Naive thymus-derived CD4-positive, alpha-beta T cell (primary cell): ENCODE results near the gene NDUFS8. TPM values are rescaled to one million over a fixed set of nuclear protein-coding genes. Genes with fewer than 3 reads are reported as not detected.
"Not testable (repeated sequence)": the region's sequence is repeated elsewhere in the genome, so short reads cannot be mapped to it uniquely, and the experiment has no call there.

Experiments used
- ATAC-seq: fragments of 150-1000 bp; cut with Tn5 transposase; 2 replicates; pipeline ENCODE4 v1.10.0; 2021; ENCODE audit warnings: mild to moderate bottlenecking, moderate library complexity
- CTCF ChIA-PET: fragments of 350-600 bp; sonication (Branson Sonifier 250); formaldehyde crosslinking; loops from one replicate; lab custom pipeline; 2021; ENCODE audit warnings: antibody characterized with exemption; lab: Charles Lee
- POLR2A ChIA-PET: fragments of 350-600 bp; sonication (Branson Sonifier 250); formaldehyde crosslinking; loops from one replicate; lab custom pipeline; 2021; ENCODE audit warnings: antibody characterized with exemption, inconsistent platforms; lab: Charles Lee
- DNase-seq, 9 donors: peaks; one replicate each; pipeline versions ENCODE4 v3.0.0 to v3.0.0-alpha.2; 2020 to 2022; ENCODE audit warnings: mixed read lengths in 1 of 9
- H3K27ac ChIP-seq: one replicate; pipeline ENCODE4 v1.7.0; 2013; ENCODE audit warnings: mild to moderate bottlenecking, low read depth, low read length, moderate library complexity
- H3K27me3 ChIP-seq, 2 donors: one replicate each; pipeline ENCODE4 v1.7.0; 2013; ENCODE audit warnings: low read length in 2 of 2, mild to moderate bottlenecking in 2 of 2, moderate library complexity in 2 of 2; ENCODE audit not compliant: control insufficient read depth in 2 of 2, insufficient read depth in 2 of 2
- H3K36me3 ChIP-seq, 3 experiments: 1 replicate in 2 of 3; 2 replicates in 1 of 3; pipeline ENCODE4 v1.7.0; 2013; ENCODE audit warnings: low read length in 3 of 3, mild to moderate bottlenecking in 3 of 3, moderate library complexity in 1 of 3; ENCODE audit not compliant: insufficient read depth in 3 of 3, control insufficient read depth in 2 of 3
- H3K4me1 ChIP-seq, 2 donors: one replicate each; pipeline ENCODE4 v1.7.0; 2013; ENCODE audit warnings: low read length in 2 of 2, mild to moderate bottlenecking in 2 of 2, moderate library complexity in 1 of 2; ENCODE audit not compliant: control insufficient read depth in 2 of 2, insufficient read depth in 2 of 2
- H3K4me3 ChIP-seq: 2 replicates; pipeline ENCODE4 v1.7.0; 2013; ENCODE audit warnings: mild to moderate bottlenecking, low read length
- H3K9me3 ChIP-seq, 3 experiments: 1 replicate in 2 of 3; 2 replicates in 1 of 3; pipeline ENCODE4 v1.7.0; 2013; ENCODE audit warnings: low read length in 3 of 3; ENCODE audit not compliant: control insufficient read depth in 2 of 3
- H3K27ac Mint-ChIP-seq, 9 donors: one replicate each; pipeline ENCODE4 v1.8.0; 2020 to 2022; ENCODE audit warnings: mixed read lengths in 9 of 9, mild to moderate bottlenecking in 8 of 9, moderate library complexity in 5 of 9, inconsistent platforms in 2 of 9
- H3K27me3 Mint-ChIP-seq, 5 donors: one replicate each; pipeline ENCODE4 v1.8.0; 2021 to 2022; ENCODE audit warnings: mixed read lengths in 5 of 5, mild to moderate bottlenecking in 1 of 5
- H3K36me3 Mint-ChIP-seq, 5 donors: one replicate each; pipeline ENCODE4 v1.8.0; 2020 to 2022; ENCODE audit warnings: mixed read lengths in 5 of 5, mild to moderate bottlenecking in 3 of 5, inconsistent platforms in 1 of 5
- H3K4me1 Mint-ChIP-seq, 7 donors: one replicate each; pipeline ENCODE4 v1.8.0; 2020 to 2022; ENCODE audit warnings: mixed read lengths in 7 of 7, mild to moderate bottlenecking in 3 of 7, inconsistent platforms in 1 of 7
- H3K4me3 Mint-ChIP-seq, 10 donors: one replicate each; pipeline ENCODE4 v1.8.0; 2020 to 2022; ENCODE audit warnings: mild to moderate bottlenecking in 10 of 10, mixed read lengths in 10 of 10, moderate library complexity in 6 of 10, inconsistent platforms in 2 of 10
- H3K9me3 Mint-ChIP-seq, 11 donors: one replicate each; pipeline ENCODE4 v1.8.0; 2020 to 2022; ENCODE audit warnings: mixed read lengths in 11 of 11, mild to moderate bottlenecking in 4 of 11, inconsistent platforms in 1 of 11, moderate library complexity in 1 of 11
- intact Hi-C, 2 donors: fragments of 100-400 bp; cut with micrococcal nuclease; formaldehyde crosslinking; loops; one replicate each; pipeline ENCODE4 v1.15.1; 2023
- polyA plus RNA-seq, 2 donors: library from polyadenylated mRNA; unstranded; fragments of 300-500 nt; fragmentation: Illumina TruSeq; gene quantifications; one replicate each; pipeline ENCODE4 v1.2.3, GENCODE V29; 2021
- total RNA-seq, 6 experiments: library from RNA in 5 of 6; stranded (reverse) in 5 of 6; gene quantifications; 1 replicate in 5 of 6; 2 replicates in 1 of 6; pipeline ENCODE4 v1.2.3 and lab custom pipeline; 2021 to 2026

The NDUFS8 gene
- total RNA-seq (100 to 1,000 TPM in 1 of 5 experiments, 10 to 100 TPM in 4; 67.1 to 126 (median 80.1) TPM), polyA plus RNA-seq (100 to 1,000 TPM; 172 to 197 TPM), total RNA-seq (lab: John Stamatoyannopoulos, UW) (28.5 reads per million, percentile 58 among the genes with 10 or more reads in this experiment)

GRCh38 chr11:68030318-68031143 lies at the start of gene NDUFS8:
Gene NDUFS8, plus strand, starts transcription at chr11:68030681. Its CDS starts 1,471 bp downstream, at chr11:68032152.
- CTCF ChIA-PET: interaction anchor here (0.6 to 0.7 kb wide), 2 partner anchors 168 to 546 kb away, joined by 3 read pairs; no protein-coding TSS in a partner anchor
- no peaks in the 10 kb centered on the region for H3K9me3 ChIP-seq
- peak within 1 kb of the TSS; percentile 98 for H3K4me3 ChIP-seq
- POLR2A ChIA-PET: interaction anchor here (0.8 to 1.9 kb wide), 6 partner anchors 8 to 27 kb away, joined by 3 to 6 read pairs (median 4); partner anchors contain the start of gene TCIRG1
- H3K4me1 Mint-ChIP-seq: peaks cover 12 to 32% (median 23%) of the 10 kb centered on the region in 7 donors
- H3K9me3 Mint-ChIP-seq: peaks cover 0 to 1% (median 0%) of the 10 kb centered on the region in 11 donors
- peaks cover 0 to 35% (median 0%) of the 10 kb centered on the region in 3 experiments for H3K36me3 ChIP-seq
- H3K4me1 ChIP-seq: peaks cover 11 to 16% of the 10 kb centered on the region in 2 donors
- H3K27me3 Mint-ChIP-seq: no peaks in the 10 kb centered on the region
- H3K27ac ChIP-seq: peak within 1 kb of the TSS; percentile 97
- intact Hi-C loops: loop anchor here (1.0 to 10.0 kb wide), 14 partner anchors 9 to 1018 kb away; partner anchors contain the start of genes PPP6R3 (in 2 of the 2), C11orf24 (in 1 of the 2), CHKA (in 1 of the 2) and KMT5B (in 1 of the 2)
- DNase-seq (peak; percentile 83 to 99 (median 98)), ATAC-seq (peak; percentile 98)
- H3K36me3 Mint-ChIP-seq: peaks cover 0 to 13% (median 3%) of the 10 kb centered on the region in 5 donors
- peak within 1 kb of the TSS; percentile 73 to 98 (median 92) for H3K27ac Mint-ChIP-seq
- H3K27me3 ChIP-seq: no peaks in the 10 kb centered on the region
- H3K4me3 Mint-ChIP-seq: peak within 1 kb of the TSS; percentile 90 to 99 (median 96)

GRCh38 chr11:67981226-67981625 lies 49.3 kb upstream of the NDUFS8 start:
- H3K9me3 ChIP-seq, H3K27ac Mint-ChIP-seq, H3K36me3 ChIP-seq, H3K4me1 ChIP-seq, H3K27ac ChIP-seq, POLR2A ChIA-PET, H3K27me3 ChIP-seq, H3K36me3 Mint-ChIP-seq, H3K4me3 Mint-ChIP-seq, ATAC-seq, intact Hi-C loops, H3K9me3 Mint-ChIP-seq, CTCF ChIA-PET, DNase-seq, H3K4me1 Mint-ChIP-seq, H3K4me3 ChIP-seq: not testable (repeated sequence)
- peaks cover 0 to 10% (median 6%) of the 10 kb centered on the region in 5 donors for H3K27me3 Mint-ChIP-seq

- H3K27me3 Mint-ChIP-seq, H3K4me1 Mint-ChIP-seq, H3K27me3 ChIP-seq, intact Hi-C loops, H3K4me3 Mint-ChIP-seq, DNase-seq, H3K27ac Mint-ChIP-seq, H3K36me3 ChIP-seq, CTCF ChIA-PET, H3K27ac ChIP-seq, H3K36me3 Mint-ChIP-seq, H3K4me1 ChIP-seq, H3K9me3 ChIP-seq, H3K9me3 Mint-ChIP-seq, H3K4me3 ChIP-seq, ATAC-seq, POLR2A ChIA-PET: not testable (repeated sequence)
Measured at GRCh38 chr11:67982255-67982857, 48.1 kb upstream of the NDUFS8 start.

- intact Hi-C loops: no loop called here
- DNase-seq (no peak), ATAC-seq (no peak)
- Histone ChIP-seq H3K27ac (no peak overlapping the region), H3K9me3 (no peaks in the 10 kb centered on the region), H3K36me3 (no peaks in the 10 kb centered on the region), H3K4me3 (no peak overlapping the region), H3K27me3 (no peaks in the 10 kb centered on the region), H3K4me1 (no peaks in the 10 kb centered on the region)
- H3K4me3 Mint-ChIP-seq: no peak overlapping the region
- H3K4me1 Mint-ChIP-seq: no peaks in the 10 kb centered on the region
- H3K36me3 Mint-ChIP-seq: no peaks in the 10 kb centered on the region
- H3K27me3 Mint-ChIP-seq: peaks cover 0 to 7% (median 0%) of the 10 kb centered on the region in 5 donors
- H3K27ac Mint-ChIP-seq: no peak overlapping the region
- CTCF ChIA-PET: no interaction called here
- H3K9me3 Mint-ChIP-seq: no peaks in the 10 kb centered on the region
- POLR2A ChIA-PET: no interaction called here
Measured at GRCh38 chr11:67983951-67984350, 46.5 kb upstream of the NDUFS8 start.

GRCh38 chr11:67985302-67985701 lies 45.2 kb upstream of the NDUFS8 start:
- H3K36me3 ChIP-seq, intact Hi-C loops, H3K4me1 Mint-ChIP-seq, H3K27ac Mint-ChIP-seq, H3K36me3 Mint-ChIP-seq, H3K4me3 Mint-ChIP-seq, H3K27me3 Mint-ChIP-seq, POLR2A ChIA-PET, H3K27ac ChIP-seq, H3K4me1 ChIP-seq, H3K27me3 ChIP-seq, CTCF ChIA-PET, ATAC-seq, H3K4me3 ChIP-seq, H3K9me3 Mint-ChIP-seq, H3K9me3 ChIP-seq, DNase-seq: not testable (repeated sequence)

GRCh38 chr11:67990546-67991346 lies 39.7 kb upstream of the NDUFS8 start:
- H3K36me3 ChIP-seq, H3K4me1 ChIP-seq, H3K27ac Mint-ChIP-seq, H3K27ac ChIP-seq, DNase-seq, H3K27me3 Mint-ChIP-seq, ATAC-seq, H3K9me3 Mint-ChIP-seq, H3K4me3 Mint-ChIP-seq, intact Hi-C loops, H3K4me3 ChIP-seq, H3K27me3 ChIP-seq, POLR2A ChIA-PET, H3K36me3 Mint-ChIP-seq, H3K9me3 ChIP-seq: not testable (repeated sequence)
- CTCF ChIA-PET: interaction anchor here (0.6 kb wide), 1 partner anchor 38 kb away, joined by 3 read pairs; no protein-coding TSS in a partner anchor
- peaks cover 6 to 10% (median 7%) of the 10 kb centered on the region in 7 donors for H3K4me1 Mint-ChIP-seq
